ENCODE measurements around the gene ABCA4.

GRCh38 chr1:93960641-93961147, 160.3 kb downstream of the ABCA4 start:
- TF ChIP-seq CTCF (IDR thresholded peaks at IDR 0.05; ENCODE audit: extremely low read depth in 1 of 2, insufficient read depth in 1 of 2, low read depth in 1 of 2, low read length in 2 of 2) (no peak), POLR2A (IDR thresholded peaks at IDR 0.05; ENCODE audit: low read depth, low read length) (no peak), POLR2AphosphoS5 (IDR thresholded peaks at IDR 0.05; ENCODE audit: insufficient read depth, low read depth, low read length) (no peak)

Measured in endothelial cell of umbilical vein (primary cell).